HG03354 (cell line): Measurements from ENCODE around the gene APMAP.
"Not testable (repeated sequence)": the region's sequence is repeated elsewhere in the genome, so short reads cannot be mapped to it uniquely, and the experiment has no call there.

ENCODE experiments used
- ATAC-seq: cut with Tn5 transposase; IDR thresholded peaks from one replicate; pipeline ENCODE4 v1.9.1; 2021; ENCODE audit warnings: mild to moderate bottlenecking; ENCODE audit not compliant: unreplicated experiment, poor library complexity, severe bottlenecking

Gene APMAP

DNA sequence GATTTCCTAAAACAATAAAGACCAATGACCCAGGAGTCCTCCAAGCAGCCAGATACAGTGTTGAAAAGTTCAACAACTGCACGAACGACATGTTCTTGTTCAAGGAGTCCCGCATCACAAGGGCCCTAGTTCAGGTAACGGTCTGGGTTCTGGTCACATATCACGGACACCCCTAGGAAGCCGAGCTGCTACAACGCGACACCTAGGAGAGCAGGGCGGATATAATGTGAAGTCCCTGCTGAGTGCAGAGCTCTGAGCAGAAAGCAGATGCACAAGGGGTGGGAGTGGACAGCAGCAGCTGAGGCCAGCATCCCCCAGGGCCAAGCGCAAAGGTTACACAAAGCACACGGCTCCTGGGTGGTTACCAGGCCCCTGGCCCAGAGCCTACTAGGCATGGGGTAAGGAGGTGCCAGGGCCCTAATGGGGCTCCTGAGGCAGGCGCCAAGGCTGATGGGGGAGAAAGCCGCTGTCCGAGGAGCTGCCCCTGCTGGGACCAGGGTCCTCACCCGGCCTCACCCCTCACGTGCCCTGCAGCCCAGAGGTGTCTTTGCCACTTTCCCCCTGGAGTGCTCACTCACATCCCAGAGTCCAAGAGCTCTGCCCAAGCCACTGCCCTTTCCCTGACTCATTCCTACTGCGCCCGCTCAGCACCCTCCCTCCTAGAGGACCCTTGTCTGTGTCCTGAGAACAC, 35.1 kb downstream of the APMAP start:
- no peak for ATAC-seq

DNA sequence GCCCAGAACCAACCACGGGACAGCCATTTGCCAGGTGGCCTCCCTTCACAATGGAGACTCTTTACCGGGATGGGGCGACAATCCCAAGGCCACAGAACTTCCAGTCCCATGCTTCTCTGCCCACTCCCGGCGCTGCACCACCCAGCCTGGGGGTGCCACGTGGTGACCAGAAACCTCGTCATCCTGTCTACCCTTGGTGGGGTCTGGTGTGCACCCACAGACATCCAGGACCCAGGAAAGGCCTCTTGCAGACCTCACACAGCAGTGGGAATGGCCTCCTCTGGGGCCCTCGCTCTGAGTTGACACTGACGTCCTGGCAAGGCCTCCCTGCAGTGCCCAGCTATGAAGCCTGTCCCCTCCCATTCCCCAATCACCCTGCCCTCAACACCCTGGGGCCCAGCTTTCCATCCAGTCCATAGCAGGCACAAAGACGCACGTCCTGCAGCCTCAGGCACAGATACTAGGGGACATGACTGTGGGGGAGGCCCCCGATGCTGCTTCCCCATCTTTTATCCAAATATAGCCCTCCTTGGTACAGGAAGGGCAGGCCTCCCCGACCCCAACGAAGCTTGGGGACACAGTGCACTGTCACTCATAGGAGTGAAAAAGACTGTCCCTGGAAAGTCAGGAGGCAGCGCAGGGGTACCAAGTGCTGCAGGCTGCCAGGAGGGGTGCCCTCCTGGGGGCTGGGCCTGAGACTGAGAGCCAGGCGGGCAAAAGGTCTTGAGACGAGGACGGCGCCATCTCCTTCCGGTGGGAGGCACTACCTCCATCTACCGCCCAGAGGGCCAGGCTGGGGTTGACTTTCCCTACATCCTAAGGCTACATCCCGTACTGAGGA, 36.3 kb downstream of the APMAP start:
- no peak for ATAC-seq

DNA sequence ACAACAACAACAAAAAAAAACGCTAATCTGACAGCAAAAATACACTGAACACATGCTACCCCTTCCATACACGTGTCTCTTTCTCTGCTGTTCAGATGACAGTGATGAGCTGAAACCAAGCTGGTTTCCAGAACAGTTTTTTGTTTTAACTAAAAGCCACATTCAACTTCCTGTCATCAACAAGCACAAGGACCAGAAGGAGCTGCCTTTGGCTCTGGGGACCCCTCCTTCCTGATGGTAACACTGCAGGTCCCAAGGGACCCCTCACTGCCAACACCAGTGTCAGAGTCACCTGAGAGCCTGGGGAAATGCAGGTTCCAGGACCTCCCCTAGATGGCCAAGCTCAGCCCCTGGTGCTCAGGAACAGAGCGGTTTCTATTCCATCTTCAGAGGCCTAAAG, 37.5 kb downstream of the APMAP start:
- ATAC-seq, result peak; percentile 83

DNA sequence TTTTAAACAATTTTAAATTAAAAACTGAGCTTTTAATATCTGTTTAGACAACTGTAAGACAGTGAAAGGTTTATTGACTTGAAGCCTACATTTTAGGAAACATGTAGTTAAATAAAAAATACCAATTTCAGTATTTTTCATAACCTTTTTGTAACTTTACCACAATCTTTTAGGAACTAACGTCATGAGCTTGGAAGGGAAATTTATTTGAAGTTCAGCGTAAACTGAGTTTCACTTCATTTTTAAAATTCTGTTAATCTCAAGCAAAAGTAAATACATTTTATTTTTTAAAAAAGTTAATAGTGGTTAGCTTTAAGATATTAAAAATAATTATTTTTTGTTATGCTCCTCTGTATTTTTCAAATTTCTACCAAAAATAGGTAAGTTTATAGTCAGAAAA, 38.0 kb downstream of the APMAP start:
- no peak for ATAC-seq

DNA sequence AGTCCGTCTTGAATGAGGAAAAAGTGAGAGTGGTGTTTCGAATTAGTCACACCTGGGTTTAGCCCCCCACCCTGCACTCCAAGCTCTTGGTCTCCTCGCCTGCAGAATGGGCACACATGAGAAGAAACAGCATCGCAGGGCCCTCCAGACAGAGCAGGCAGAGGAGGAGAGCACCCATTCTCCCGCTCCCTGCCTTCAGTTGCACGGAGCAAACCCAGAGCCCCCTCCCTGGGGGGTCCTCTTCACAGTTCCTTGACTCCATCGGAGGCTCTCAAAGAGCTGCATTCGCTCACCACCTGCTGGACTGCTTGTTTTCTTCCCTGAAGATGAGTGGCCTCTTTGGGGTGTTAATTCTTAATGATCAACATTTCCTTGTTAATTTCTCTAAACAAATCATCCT, 38.4 kb downstream of the APMAP start:
- ATAC-seq, result no peak

DNA sequence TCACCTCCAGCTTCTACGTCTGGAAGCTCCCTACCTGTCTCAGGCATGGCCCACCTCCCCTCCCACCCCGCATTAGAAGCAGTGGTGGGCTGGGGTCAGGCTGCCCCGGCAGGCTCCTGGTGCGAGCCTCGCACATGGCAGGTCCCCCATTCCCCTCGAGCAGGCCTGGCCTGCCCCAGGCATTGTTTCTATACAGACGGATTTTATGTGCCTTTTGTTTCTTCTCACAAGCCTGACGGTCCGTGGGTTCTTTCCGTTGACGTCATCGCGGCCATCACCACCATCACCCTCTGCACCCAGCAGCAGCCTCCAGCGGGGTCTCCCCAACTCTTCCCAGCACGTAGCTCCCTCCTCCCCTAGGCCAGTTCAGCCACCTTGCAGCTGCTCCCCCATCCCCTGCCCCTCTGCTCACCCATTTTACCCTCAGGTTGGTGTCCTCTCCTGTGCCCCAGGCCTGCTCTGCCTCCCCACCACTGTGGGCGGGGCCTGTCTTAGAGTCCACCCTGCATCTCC, 38.9 kb downstream of the APMAP start:
- ATAC-seq, result no peak

GRCh38 chr20:24953209-24953575, 39.4 kb downstream of the APMAP start:
- ATAC-seq, result no peak

- no peak for ATAC-seq
Observed at GRCh38 chr20:24952376-24953208, 40.0 kb downstream of the APMAP start.

GRCh38 chr20:24951536-24952083, 40.9 kb downstream of the APMAP start:
- ATAC-seq, result no peak

DNA sequence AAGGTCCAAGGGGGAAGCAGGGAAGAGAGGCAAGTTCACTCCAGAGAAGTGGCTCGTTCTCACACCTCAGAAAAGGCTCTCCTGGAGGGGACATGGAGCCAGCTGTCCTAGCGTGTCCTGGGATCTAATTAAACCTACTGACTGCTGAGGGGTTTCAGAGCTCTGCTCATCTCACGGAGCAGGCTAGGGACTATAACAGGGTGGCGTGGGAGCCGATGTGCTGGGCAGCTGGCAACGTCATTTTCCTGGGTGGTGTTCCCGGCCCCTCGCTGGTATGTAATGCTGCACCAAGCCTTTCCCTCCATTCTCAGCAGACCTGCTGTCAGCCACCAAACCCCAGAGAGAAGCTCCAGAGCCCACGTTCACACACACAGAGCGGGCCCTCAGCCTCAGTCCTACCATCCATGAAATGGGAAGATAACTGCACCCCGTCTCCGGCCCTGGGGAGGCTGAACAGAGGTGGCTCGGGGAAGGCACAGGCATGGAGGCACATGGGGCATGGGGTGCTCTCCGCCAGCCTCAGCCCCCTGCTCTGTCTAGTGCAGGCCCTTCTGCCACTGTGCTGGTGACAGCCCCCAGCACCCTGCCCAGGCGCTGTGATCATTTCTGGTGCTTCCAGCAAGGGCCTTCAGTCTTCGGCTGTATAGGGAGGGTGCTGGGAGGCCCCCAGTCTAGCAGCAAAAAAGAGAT, 41.6 kb downstream of the APMAP start:
- no peak for ATAC-seq

GRCh38 chr20:24950128-24950835, 42.3 kb downstream of the APMAP start:
- ATAC-seq, result no peak

DNA sequence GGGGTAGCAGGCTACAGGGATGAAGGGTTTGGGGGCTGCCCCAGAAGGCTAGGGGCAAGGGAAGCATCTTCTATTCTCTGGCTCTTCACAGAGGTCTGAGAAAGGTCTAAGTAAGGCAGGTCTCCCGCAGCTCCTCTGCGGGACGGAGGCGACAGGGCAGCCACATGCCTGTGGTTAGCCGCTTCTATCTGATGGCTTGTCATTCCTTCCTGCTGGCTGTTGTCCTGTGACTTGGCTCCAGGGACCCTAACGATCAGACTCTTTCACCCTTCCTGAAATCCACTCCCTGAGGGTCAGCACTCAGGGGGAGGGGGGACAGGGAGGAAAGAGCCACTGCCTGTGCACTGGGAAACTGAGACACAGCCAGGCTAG, 42.8 kb downstream of the APMAP start:
- no peak for ATAC-seq

GRCh38 chr20:24948939-24949679, 43.4 kb downstream of the APMAP start, which contains the start of gene CST7:
TSS of gene CST7 (plus strand) at chr20:24949269. CDS start at chr20:24949506, 237 bp downstream.
- peak; percentile 72 for ATAC-seq

DNA sequence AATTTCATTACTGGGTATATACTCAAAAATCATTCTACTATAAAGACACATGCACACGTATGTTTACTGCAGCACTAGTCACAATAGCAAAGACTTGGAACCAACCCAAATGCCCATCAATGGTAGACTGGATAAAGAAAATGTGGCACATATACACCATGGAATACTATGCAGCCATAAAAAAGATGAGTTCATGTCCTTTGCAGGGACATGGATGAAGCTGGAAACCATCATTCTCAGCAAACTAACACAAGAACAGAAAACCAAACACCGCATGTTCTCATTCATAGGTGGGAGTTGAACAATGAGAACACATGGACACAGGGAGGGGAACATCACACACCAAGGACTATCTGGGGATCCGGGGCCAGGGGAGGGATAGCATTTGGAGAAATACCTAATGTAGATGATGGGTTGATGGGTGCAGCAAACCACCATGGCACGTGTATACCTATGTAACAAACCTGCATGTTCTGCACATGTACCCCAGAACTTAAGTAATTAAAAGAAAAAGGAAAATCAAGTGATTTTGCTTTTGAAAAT, 44.1 kb downstream of the APMAP start:
- not testable (repeated sequence) for ATAC-seq

DNA sequence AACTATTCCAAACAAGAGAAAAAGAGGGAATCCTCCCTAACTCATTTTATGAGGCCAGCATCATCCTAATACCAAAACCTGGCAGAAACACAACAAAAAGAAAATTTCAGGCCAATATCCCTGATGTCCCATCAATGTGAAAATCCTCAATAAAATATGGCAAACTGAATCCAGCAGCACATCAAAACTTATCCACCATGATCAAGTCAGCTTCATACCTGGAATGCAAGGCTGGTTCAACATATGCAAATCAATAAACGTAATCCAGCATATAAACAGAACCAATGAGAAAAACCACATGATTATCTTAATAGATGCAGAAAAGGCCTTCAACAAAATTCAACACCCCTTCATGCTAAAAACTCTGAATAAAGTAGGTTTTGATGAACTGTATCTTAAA, 46.2 kb downstream of the APMAP start:
- not testable (repeated sequence) for ATAC-seq

DNA sequence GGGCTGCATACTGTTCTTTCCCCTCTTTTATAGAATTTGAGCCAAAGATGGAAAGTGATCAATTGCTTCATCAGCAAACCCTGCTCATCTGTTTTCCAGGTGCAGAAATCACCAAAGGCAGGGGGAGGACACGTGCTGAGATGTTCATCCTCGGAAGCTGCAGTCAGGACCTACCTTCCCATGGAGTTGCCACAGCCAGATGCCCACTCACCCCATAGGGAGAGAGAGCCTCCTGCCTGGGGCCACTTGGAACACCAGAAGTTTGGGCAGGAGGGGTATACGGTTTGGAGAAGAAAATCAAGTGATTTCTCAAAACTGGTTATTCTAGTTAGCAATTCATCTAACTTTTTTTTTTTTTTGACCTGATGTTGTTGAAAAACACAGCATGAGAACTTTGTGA, 48.8 kb downstream of the APMAP start:
- no peak for ATAC-seq

- ATAC-seq, result no peak
Observed at GRCh38 chr20:24943196-24943595, 49.4 kb downstream of the APMAP start.

- no peak for ATAC-seq
Observed at GRCh38 chr20:24942679-24943078, 49.9 kb downstream of the APMAP start.
